GM18951 (cell line): ENCODE data around the gene SH2B2.

ENCODE experiments used
- POLR2A ChIP-seq: IDR thresholded peaks from 4 replicates; pipeline ENCODE4 v1.6.1; 2011; ENCODE audit warnings: mild to moderate bottlenecking; ENCODE audit not compliant: insufficient read length, insufficient read depth; ENCODE audit errors: extremely low read depth
- in situ Hi-C: fragments of 300-500 bp; cut with MboI; formaldehyde crosslinking; loops from one replicate; pipeline ENCODE4 v1.12.0; 2022; ENCODE audit warnings: low sequenced_read_pairs, mixed read lengths, inconsistent platforms; ENCODE audit not compliant: unreplicated experiment

The SH2B2 gene

GRCh38 chr7:102312317-102312716 lies 25.6 kb downstream of the SH2B2 start:
- in situ Hi-C loops, result no loop called here
- TF ChIP-seq POLR2A, result no peak

- in situ Hi-C loops, result no loop called here
- no peak for TF ChIP-seq POLR2A
These were observed 27.5 kb downstream of the SH2B2 start for GRCh38 chr7:102313997-102314780.

GRCh38 chr7:102317231-102318059 lies 30.8 kb downstream of the SH2B2 start:
- TF ChIP-seq POLR2A, result no peak
- in situ Hi-C loops, result no loop called here

GRCh38 chr7:102318482-102318971 lies 31.9 kb downstream of the SH2B2 start:
- in situ Hi-C loops, result no loop called here
- TF ChIP-seq POLR2A, result no peak

GRCh38 chr7:102319671-102320070 lies 33.0 kb downstream of the SH2B2 start:
- no peak for TF ChIP-seq POLR2A
- in situ Hi-C loops, result no loop called here

GRCh38 chr7:102320181-102320580 lies 33.5 kb downstream of the SH2B2 start:
- in situ Hi-C loops, result no loop called here
- TF ChIP-seq POLR2A, result no peak

- in situ Hi-C loops, result no loop called here
- TF ChIP-seq POLR2A, result no peak
These were observed 34.1 kb downstream of the SH2B2 start for GRCh38 chr7:102320601-102321350.

- in situ Hi-C loops, result no loop called here
- TF ChIP-seq POLR2A, result no peak
These were observed 34.9 kb downstream of the SH2B2 start for GRCh38 chr7:102321351-102322201.

- in situ Hi-C loops, result no loop called here
These were observed 35.6 kb downstream of the SH2B2 start for GRCh38 chr7:102322202-102322715.

GRCh38 chr7:102323914-102324195 lies 37.2 kb downstream of the SH2B2 start:
- in situ Hi-C loops, result no loop called here
- no peak for TF ChIP-seq POLR2A

More at GRCh38 chr7:102322202-102322715, 35.6 kb downstream of the SH2B2 start:
- TF ChIP-seq POLR2A, result no peak

GRCh38 chr7:102325106-102325505 lies 38.4 kb downstream of the SH2B2 start:
- in situ Hi-C loops, result loop anchor here (5.0 kb wide), 1 partner anchor 57 kb away; no protein-coding TSS in a partner anchor
